ENCODE data around the gene SLC5A6. TPM values are rescaled to one million over a fixed set of nuclear protein-coding genes. Genes with fewer than 3 reads are reported as not detected.

Gene SLC5A6
- total RNA-seq, 2 donors from 2014 or later = 40.7 to 42.0 TPM

Other genes starting within 250 kb of the SLC5A6 start
- 1 to 10 TPM; 4.0 to 4.2 TPM for gene MAPRE3, start 241.6 kb downstream of the SLC5A6 start, total RNA-seq
- 10 to 100 TPM; 54.3 to 68.0 TPM for gene TMEM214, start 179.3 kb downstream of the SLC5A6 start, total RNA-seq
- 10 to 100 TPM; 14.1 to 21.6 TPM for gene AGBL5, start 160.6 kb downstream of the SLC5A6 start, total RNA-seq
- gene OST4, start 140.6 kb downstream of the SLC5A6 start, total RNA-seq = 100 to 1,000 TPM; 263 to 344 TPM
- under 1 TPM; 0.52 to 0.78 TPM for gene EMILIN1, start 133.7 kb downstream of the SLC5A6 start, total RNA-seq
- 10 to 100 TPM; 10.6 to 16.3 TPM for gene KHK, start 125.5 kb downstream of the SLC5A6 start, total RNA-seq
- gene CGREF1, start 93.1 kb downstream of the SLC5A6 start, total RNA-seq = 10 to 100 TPM in 1 of 2 donors, under 1 TPM in 1; 0.50 to 15.8 TPM
- under 1 TPM; 0.43 to 0.56 TPM for gene ABHD1, start 88.5 kb downstream of the SLC5A6 start, total RNA-seq
- 10 to 100 TPM; 49.8 to 52.9 TPM for gene PREB, start 77.6 kb downstream of the SLC5A6 start, total RNA-seq
- not detected for gene PRR30, start 72.9 kb downstream of the SLC5A6 start, total RNA-seq
- under 1 TPM in 1 of 2 donors, not detected in 1; 0.07 TPM for gene TCF23, start 63.3 kb downstream of the SLC5A6 start, total RNA-seq
- 10 to 100 TPM; 58.8 to 59.1 TPM for gene ATRAID, start 227 bp downstream of the SLC5A6 start, total RNA-seq
- 10 to 100 TPM; 85.2 to 86.3 TPM for gene CAD, start 5.1 kb upstream of the SLC5A6 start, total RNA-seq
- under 1 TPM; 0.68 to 0.88 TPM for gene SLC30A3, start 50.8 kb upstream of the SLC5A6 start, total RNA-seq
- gene DNAJC5G, start 63.2 kb upstream of the SLC5A6 start, total RNA-seq = not detected
- gene TRIM54, start 70.2 kb upstream of the SLC5A6 start, total RNA-seq = not detected
- 1 to 10 TPM; 1.6 to 3.6 TPM for gene UCN, start 96.2 kb upstream of the SLC5A6 start, total RNA-seq
- gene MPV17, start 110.8 kb upstream of the SLC5A6 start, total RNA-seq = 100 to 1,000 TPM in 1 of 2 donors, 10 to 100 TPM in 1; 90.1 to 111 TPM
- 10 to 100 TPM; 62.1 to 76.0 TPM for gene GTF3C2, start 144.5 kb upstream of the SLC5A6 start, total RNA-seq
- 10 to 100 TPM; 34.2 to 51.1 TPM for gene EIF2B4, start 158.1 kb upstream of the SLC5A6 start, total RNA-seq
- gene SNX17, start 158.3 kb upstream of the SLC5A6 start, total RNA-seq = 10 to 100 TPM; 56.4 to 82.1 TPM
- gene ZNF513, start 168.5 kb upstream of the SLC5A6 start, total RNA-seq = 10 to 100 TPM; 10.7 to 12.4 TPM
- gene PPM1G, start 197.3 kb upstream of the SLC5A6 start, total RNA-seq = 100 to 1,000 TPM; 122 to 127 TPM
- 10 to 100 TPM; 76.0 to 80.8 TPM for gene NRBP1, start 216.4 kb upstream of the SLC5A6 start, total RNA-seq
- 1 to 10 TPM; 7.9 to 8.3 TPM for gene KRTCAP3, start 230.1 kb upstream of the SLC5A6 start, total RNA-seq

Measured in activated naive CD4-positive, alpha-beta T cell treated with anti-CD3 and anti-CD28 coated beads, Interleukin-2, amount 50 U/mL, for 72 hours (primary cell).